Mucosa of gallbladder (tissue), 1 donor: ENCODE data around the gene DHRS9. TPM values are rescaled to one million over a fixed set of nuclear protein-coding genes. Genes with fewer than 3 reads are reported as not detected.

Experiments
- DNase-seq: peaks from one replicate; pipeline ENCODE4 v3.0.0-alpha.2; 2020; ENCODE audit warnings: low spot score
- total RNA-seq: library from RNA; stranded (reverse); gene quantifications from one replicate; pipeline ENCODE4 v1.2.1, GENCODE V29; 2021
- donor health status: DM: no; HTN: no; CAD: no.

The DHRS9 gene
- total RNA-seq, 1 donor from 2014 or later, result 2.0 TPM

DNA sequence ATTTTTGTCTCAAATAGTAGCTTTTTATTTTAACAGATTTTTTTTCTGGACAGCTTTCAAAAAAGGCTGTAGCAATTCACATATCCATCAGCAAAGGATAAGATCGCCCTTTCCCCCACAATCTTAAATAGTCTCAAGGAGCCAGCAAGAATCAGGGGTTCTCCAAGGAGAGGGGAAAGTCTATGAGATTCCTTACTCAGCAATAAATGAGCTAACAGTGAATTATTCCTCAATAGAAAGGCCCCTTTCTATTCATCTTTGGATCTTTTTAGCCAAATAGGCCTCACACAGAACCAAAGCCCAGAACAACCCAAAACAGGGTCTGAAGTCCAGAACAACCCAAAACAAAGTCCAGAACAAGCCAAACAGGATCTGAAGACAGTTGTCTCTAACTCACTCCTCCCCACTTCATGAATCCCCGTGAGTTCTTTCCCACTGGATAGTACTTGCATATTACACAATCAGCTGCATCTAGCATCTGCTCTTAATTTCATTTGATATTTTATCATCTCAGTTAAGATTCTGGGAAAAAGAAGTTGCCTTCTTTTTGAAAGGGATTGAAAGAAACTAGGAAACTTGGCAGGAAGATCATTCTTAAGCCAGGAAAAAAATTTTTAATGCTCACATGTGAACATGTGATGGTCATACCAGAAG lies 3.4 kb upstream of the DHRS9 start:
- no peak for DNase-seq

GRCh38 chr2:169066897-169067296 lies 2.5 kb upstream of the DHRS9 start:
- no peak for DNase-seq

DNA sequence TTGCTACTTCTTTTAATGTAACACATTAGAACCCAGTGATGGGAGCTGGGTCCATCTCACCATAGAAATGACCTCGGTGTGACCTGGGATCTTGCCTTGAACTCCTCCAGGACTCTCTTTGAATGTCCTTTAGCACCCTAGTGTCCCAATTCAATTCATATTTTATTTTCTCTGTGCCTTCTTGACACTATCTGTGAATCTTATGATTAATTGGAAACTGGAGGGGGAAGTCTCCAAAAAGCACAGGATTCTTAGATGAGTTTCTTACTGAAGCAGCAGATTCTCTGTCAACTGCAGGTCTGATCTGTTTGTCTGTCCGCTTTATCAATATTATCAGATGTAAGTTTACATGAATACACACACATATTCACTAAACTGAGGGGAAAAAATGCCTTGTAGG lies 470 bp downstream of the DHRS9 start:
- no peak for DNase-seq

GRCh38 chr2:169071455-169071854 lies 2.1 kb downstream of the DHRS9 start:
- no peak for DNase-seq

GRCh38 chr2:169072163-169072925 lies 3.0 kb downstream of the DHRS9 start:
- DNase-seq, result no peak

DNA sequence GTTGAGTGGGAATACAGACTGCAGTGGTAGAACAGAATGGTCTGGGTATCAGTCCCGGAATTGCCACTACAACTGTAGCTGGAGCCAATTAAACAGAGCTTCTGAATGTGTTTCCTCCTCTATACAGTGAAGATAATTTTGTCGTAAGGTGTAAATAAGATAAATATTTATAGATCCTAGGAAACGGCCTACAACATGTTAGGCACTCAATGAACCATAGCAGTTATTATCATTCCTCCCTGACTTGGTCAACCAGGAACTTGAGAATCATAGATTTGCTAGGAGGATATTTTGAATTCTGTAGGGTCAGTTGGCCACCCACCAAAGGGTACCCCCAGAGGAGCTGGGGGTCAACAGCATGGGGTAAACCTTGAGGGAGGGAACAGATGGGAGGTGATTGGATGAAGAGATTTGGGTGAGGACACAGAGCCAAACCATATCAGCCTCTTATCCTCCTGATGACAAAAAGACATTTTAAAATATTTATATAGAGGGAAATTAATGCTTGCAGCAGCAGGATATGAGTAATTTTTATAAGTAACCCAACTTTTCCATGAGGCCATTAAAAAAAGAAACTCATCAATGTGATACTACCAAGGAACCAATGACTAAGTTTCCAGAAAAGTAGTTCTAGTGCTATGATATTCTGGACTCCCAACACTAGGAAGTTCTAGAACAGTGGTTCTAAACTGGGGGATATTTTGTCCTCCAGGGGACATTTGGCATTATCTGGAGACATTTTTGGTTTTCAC lies 4.0 kb downstream of the DHRS9 start:
- DNase-seq, result no peak

GRCh38 chr2:169073963-169074751 lies 4.8 kb downstream of the DHRS9 start:
- no peak for DNase-seq

DNA sequence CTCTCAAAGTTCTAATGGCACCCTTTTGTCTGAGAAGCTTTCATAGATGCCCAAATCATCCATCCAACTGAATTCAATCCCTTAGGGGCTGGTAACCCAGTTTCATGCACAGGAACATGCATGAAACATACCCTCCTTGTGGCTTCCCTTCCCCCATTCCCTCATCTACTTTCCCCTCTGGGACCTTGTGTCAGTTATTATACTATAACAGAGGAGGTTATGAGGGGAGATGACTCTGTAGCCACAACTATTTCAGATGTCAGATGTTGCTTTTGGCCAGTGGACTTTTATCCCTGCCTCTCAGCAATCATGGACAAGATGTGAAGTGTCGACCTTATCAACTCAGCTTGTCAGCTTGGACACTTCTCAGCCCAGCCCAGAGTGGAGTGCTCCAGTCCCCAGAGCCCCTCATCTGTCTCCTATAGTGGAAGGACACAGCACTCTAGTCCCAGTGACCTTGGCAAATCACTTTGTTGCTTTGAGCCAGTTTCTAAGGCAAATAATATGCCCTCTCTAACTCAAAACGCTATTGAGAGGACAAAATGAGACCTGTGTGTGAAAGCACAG lies 8.4 kb downstream of the DHRS9 start:
- no peak for DNase-seq

GRCh38 chr2:169080250-169081069 lies 11.1 kb downstream of the DHRS9 start:
- DNase-seq, result no peak

GRCh38 chr2:169081551-169081950 lies 12.2 kb downstream of the DHRS9 start:
- DNase-seq, result no peak

DNA sequence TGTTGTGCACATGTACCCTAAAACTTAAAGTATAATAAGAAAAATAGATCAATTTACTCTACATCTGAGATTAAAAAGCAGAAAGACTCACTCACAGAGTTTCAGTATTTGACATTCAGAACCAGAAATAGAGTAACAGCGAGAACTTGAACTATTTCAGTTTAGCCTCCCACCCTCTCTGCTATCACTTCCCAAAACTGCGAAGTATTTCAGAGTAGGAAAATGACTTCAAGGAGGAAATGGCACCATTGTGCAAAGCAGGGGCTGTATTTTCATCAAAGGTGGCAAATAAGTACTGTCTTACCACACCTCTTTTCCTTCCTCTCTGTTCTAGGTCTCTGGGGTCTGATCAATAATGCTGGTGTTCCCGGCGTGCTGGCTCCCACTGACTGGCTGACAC lies 13.6 kb downstream of the DHRS9 start:
- DNase-seq, result no peak

DNA sequence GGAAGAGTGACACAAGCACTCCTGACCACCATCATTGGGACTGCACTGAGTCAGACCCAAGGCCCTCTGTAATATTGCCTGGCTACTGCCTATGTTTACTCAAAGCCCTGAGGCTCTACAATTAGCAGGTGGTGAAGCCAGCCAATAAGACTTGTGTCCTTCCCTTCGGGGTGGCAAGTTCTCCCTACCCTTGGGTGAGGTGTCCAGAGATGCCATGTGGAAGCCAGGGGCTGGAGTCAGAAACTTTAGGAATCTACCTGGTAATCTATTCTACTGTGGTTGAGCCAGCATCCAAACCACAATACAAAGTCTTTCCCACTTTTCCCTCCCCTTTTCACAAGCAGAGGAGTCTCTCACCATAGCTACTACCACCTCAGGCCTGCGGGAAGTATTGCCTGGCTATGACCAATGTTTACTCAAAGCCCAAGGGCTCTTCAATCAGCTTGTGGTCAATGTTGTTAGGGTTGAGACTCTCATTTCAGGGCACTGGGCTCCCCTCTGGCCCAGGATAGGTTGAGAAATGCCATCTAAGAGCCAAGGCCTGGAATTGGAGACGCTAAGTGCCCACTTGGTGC lies 17.6 kb downstream of the DHRS9 start:
- no peak for DNase-seq

DNA sequence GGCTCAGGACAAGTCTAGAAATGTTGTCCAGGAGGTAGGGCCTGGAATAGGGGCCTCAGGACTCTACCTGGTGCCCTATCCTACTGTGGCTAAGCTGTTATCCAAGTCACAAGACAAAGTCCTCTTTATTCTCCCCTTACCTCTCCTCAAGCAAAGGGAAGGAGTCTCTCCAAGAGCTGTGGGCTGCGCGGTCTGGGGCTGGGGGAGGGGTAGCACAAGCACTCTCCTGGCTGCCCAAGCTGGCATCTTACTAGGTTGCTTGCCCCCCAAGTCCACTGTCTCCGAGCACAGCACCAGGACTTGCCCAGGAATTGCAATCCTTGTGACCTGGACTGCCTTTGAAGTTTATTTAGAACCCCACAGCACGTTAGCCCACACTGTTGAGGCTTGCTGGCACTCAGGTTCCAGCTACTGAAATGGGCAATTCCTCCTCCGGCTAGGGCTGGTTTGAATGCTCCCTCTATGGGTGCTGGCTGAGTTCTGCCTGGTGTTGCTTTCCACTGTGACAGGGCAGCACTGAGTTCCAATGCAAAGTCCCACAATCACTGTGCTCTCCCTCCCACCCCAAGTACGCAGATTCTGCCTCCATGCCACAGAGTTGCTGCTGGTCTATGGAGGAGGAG lies 18.5 kb downstream of the DHRS9 start:
- DNase-seq, result no peak

GRCh38 chr2:169089182-169089581 lies 19.8 kb downstream of the DHRS9 start:
- DNase-seq, result no peak

GRCh38 chr2:169090133-169090820 lies 20.9 kb downstream of the DHRS9 start:
- DNase-seq, result no peak

DNA sequence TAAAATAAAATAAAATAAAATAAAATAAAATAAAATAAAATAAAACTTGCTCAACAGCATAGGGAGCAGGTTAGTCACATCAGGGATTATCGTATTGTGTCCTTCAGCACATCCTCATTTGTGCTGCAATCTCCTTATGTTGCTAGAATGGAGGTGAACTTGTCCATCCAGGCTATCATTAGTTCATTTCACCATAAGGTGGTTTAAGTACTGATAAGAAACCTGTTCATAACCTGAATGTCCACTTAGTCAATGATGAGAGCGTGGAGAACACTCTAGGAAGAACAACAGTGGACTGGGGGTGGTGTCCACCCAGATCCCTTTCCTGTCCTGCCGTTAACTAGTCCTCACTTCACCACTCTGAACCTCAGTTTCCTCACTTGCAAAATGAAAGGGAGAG lies 21.9 kb downstream of the DHRS9 start:
- DNase-seq, result no peak

GRCh38 chr2:169091761-169092519 lies 22.6 kb downstream of the DHRS9 start:
- DNase-seq, result peak; percentile 63

GRCh38 chr2:169093535-169093934 lies 24.2 kb downstream of the DHRS9 start:
- DNase-seq, result no peak

GRCh38 chr2:169094676-169095075 lies 25.3 kb downstream of the DHRS9 start:
- no peak for DNase-seq
